LNCAP (cell line): Measurements from ENCODE around the gene ATP13A1.

Experiments used
- CTCF ChIP-seq: fragments of 450-650 bp; IDR thresholded peaks from 2 replicates; pipeline ENCODE4 v1.5.1; 2017; ENCODE audit warnings: mild to moderate bottlenecking

The ATP13A1 gene

GRCh38 chr19:19657397-19657783 is 6.1 kb downstream of the ATP13A1 start:
- TF ChIP-seq CTCF, result no peak

- TF ChIP-seq CTCF, result no peak
These were observed 6.8 kb downstream of the ATP13A1 start for GRCh38 chr19:19656451-19657396.

GRCh38 chr19:19655641-19656343 is 7.7 kb downstream of the ATP13A1 start:
- TF ChIP-seq CTCF, result no peak

- no peak for TF ChIP-seq CTCF
These were observed 8.4 kb downstream of the ATP13A1 start for GRCh38 chr19:19655051-19655594.

- TF ChIP-seq CTCF, result no peak
These were observed 9.0 kb downstream of the ATP13A1 start for GRCh38 chr19:19654441-19654840.

- no peak for TF ChIP-seq CTCF
These were observed 9.8 kb downstream of the ATP13A1 start for GRCh38 chr19:19653597-19654147.

GRCh38 chr19:19652482-19653295 is 10.8 kb downstream of the ATP13A1 start:
- no peak for TF ChIP-seq CTCF
